ENCODE results near the gene SDK1.

The SDK1 gene

DNA sequence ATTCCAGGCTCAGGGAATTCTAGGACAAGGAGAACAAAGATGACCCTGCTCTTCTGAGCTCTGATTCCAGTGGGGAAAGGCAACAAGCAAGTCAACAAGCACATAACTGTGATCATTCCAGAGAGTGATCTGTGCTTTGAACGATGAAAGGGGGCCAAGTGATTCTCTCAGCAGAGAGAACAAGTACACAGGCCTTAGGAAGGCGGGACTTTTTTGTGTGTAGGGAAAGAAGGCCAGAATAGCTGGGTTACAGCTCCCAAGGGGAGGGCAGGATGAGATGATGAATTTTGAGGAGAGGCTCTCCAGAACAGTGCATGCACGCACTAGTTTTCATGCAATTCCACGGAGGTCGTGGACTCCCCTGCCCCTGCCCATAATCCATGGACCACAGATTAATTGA, 565.2 kb downstream of the SDK1 start:
- no peak overlapping the region for H3K4me3 ChIP-seq (ENCODE audit: low read depth, low read length)

DNA sequence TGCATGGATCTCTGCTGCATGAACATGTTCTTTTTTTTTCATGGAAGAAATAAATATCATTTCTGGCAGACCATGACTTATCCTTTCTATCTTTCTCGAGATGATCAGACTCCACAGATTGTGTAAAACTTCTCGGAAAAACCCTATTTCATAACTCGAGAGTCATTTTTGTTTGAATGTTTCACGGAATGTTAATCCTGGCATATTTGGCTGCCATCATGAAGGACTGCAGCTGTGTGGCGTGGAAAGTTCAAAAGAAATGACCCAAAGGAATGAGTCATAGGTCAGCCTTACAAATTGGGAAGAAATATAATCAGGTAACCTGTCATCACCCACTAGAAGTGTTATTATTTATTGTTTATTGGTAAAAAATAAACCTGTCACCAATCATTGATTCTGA, 566.8 kb downstream of the SDK1 start:
- TF ChIP-seq, protein P1, sequence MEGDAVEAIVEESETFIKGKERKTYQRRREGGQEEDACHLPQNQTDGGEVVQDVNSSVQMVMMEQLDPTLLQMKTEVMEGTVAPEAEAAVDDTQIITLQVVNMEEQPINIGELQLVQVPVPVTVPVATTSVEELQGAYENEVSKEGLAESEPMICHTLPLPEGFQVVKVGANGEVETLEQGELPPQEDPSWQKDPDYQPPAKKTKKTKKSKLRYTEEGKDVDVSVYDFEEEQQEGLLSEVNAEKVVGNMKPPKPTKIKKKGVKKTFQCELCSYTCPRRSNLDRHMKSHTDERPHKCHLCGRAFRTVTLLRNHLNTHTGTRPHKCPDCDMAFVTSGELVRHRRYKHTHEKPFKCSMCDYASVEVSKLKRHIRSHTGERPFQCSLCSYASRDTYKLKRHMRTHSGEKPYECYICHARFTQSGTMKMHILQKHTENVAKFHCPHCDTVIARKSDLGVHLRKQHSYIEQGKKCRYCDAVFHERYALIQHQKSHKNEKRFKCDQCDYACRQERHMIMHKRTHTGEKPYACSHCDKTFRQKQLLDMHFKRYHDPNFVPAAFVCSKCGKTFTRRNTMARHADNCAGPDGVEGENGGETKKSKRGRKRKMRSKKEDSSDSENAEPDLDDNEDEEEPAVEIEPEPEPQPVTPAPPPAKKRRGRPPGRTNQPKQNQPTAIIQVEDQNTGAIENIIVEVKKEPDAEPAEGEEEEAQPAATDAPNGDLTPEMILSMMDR (IDR thresholded peaks at IDR 0.05; ENCODE audit: low read depth, low read length): no peak
- Histone ChIP-seq H3K4me3 (ENCODE audit: low read depth, low read length) (no peak overlapping the region), H3K36me3 (no peaks in the 10 kb centered on the region), H3K4me1 (no peaks in the 10 kb centered on the region), H3K9me3 (no peaks in the 10 kb centered on the region), H3K27me3 (no peaks in the 10 kb centered on the region)
- DNase-seq: no peak

More for the DNA sequence above, 565.2 kb downstream of the SDK1 start:
- no peaks in the 10 kb centered on the region for H3K4me1 ChIP-seq
- TF ChIP-seq, protein P1 (IDR thresholded peaks at IDR 0.05; ENCODE audit: low read depth, low read length): no peak
- H3K36me3 ChIP-seq: no peaks in the 10 kb centered on the region
- no peaks in the 10 kb centered on the region for H3K9me3 ChIP-seq
- DNase-seq: no peak
- no peaks in the 10 kb centered on the region for H3K27me3 ChIP-seq

DNA sequence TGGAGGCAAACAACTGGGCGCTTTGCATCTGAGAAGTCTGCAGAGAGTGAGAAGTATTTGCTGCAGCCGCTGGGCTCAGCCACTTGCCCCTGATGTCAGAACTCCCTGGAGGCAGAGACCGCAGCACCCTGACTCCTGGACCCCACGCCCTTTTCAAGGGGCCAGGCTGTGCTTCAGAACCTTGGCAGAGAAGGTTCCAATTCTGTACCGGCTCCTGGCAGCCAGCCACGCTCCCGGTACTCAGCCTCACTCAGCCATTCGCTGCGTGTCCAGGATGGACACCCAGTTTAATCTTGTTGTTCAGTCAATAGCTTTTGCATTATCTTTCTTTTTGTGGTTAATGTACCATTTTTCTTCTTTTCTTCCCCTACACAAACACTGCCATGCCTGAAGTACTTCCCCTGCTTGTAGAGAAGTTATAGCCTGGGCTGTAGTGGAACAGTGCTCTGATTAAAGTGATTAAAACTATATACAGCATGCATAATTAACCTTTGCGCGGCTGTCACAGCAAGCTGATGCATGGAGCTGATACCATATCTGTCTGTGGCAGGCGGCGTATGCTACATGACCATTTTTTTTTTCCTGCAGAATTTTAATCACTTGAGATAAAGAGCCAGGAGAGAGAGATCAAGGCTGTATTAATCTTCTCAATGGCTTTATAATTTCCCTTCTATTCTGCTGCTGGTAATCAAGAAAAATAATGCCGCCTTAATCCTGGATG, 578.5 kb downstream of the SDK1 start:
- H3K27me3 ChIP-seq: no peaks in the 10 kb centered on the region; the same call in 1 of the 2 replicates
- TF ChIP-seq, protein P1 (IDR thresholded peaks at IDR 0.05; ENCODE audit: low read depth, low read length): no peak
- no peaks in the 10 kb centered on the region for H3K4me1 ChIP-seq
- H3K36me3 ChIP-seq: no peaks in the 10 kb centered on the region
- H3K4me3 ChIP-seq (ENCODE audit: low read depth, low read length): no peak overlapping the region
- DNase-seq: no peak
- H3K9me3 ChIP-seq: no peaks in the 10 kb centered on the region

DNA sequence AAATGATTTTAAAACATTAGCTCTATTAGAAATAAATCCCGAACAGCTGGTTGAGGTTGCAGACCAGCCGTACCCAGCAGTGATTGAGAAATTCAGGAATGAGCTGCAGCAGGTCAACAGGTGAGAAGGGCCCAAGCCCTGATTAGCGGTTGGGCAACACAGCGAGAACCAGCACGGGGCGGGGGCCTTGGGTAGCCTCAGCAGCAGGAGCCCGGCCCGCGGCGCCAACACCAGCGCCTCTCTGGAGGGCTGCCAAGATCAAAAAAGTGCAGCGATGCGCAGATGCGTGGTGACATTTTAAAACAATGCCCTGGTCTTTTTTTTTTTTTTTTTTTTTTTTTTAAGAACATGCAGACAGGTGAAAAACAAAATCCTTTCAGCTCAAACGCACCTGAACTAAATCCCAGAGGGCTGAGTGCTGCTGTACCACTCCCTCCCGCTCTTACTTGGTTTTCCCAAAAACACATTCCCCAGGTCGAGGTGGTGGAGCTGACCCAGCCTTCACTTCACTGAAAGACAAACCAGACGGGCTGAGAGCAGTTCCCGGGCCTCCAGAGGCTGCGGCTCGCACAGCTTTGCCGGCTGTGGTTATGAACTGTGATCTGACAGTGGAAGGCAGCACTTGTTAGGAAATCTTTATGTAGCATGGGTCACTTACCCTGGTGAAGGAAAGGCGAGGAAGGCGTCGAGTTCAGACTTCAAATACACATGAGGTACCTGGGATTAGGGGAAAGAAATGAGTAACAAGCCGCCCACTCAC, 579.4 kb downstream of the SDK1 start:
- DNase-seq: no peak
- TF ChIP-seq, protein P1 (IDR thresholded peaks at IDR 0.05; ENCODE audit: low read depth, low read length): no peak
- no peak overlapping the region for H3K4me3 ChIP-seq (ENCODE audit: low read depth, low read length)
- no peaks in the 10 kb centered on the region for H3K9me3 ChIP-seq
- H3K4me1 ChIP-seq: no peaks in the 10 kb centered on the region
- H3K36me3 ChIP-seq: no peaks in the 10 kb centered on the region
- no peaks in the 10 kb centered on the region; the same call in 1 of the 2 replicates for H3K27me3 ChIP-seq

DNA sequence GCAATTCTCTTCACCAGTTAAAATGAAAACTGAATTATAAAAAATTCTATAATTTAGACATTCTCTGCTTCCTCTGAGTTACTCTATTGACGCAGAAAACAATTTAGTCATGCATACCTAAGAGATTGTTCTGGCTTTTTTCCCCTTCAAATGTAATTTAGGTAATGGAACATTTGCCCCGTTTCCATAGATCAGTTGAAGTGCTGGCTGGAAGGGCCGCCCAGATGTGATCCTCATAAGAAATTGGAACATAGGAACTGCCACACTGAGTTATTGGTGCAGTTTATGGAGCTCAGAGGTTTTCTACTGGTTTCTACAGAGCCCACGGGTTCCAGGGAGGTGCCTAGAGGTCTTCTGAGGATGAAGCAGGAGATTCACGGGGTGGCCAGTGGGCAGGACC, 581.7 kb downstream of the SDK1 start:
- H3K9me3 ChIP-seq: no peaks in the 10 kb centered on the region
- H3K4me1 ChIP-seq: no peaks in the 10 kb centered on the region
- H3K4me3 ChIP-seq (ENCODE audit: low read depth, low read length): no peak overlapping the region
- no peak for DNase-seq
- H3K27me3 ChIP-seq: no peaks in the 10 kb centered on the region; the same call in 1 of the 2 replicates
- TF ChIP-seq, protein P1 (IDR thresholded peaks at IDR 0.05; ENCODE audit: low read depth, low read length): no peak
- no peaks in the 10 kb centered on the region for H3K36me3 ChIP-seq

DNA sequence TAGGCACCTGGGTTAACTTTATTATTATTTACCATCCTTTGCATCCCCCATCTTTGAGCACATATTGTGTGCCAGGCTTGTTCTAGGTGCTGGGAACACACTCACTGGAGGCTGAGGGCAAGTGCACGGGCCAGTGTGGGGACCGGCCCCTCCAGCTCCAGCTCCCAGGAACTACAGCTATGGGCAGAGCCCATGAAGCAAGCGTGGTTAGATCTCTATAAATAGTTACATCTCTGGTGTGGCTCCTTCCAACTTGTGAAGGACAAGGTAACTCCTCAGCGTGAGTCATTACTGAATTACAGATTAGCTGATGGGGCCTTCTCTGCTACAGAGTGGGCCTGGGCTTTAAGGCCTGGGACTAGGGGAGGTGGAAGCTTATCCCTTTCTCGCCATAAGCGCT, 583.5 kb downstream of the SDK1 start:
- H3K36me3 ChIP-seq: no peaks in the 10 kb centered on the region
- H3K9me3 ChIP-seq: no peaks in the 10 kb centered on the region
- no peak overlapping the region for H3K4me3 ChIP-seq (ENCODE audit: low read depth, low read length)
- no peaks in the 10 kb centered on the region; the same call in 1 of the 2 replicates for H3K27me3 ChIP-seq
- H3K4me1 ChIP-seq: no peaks in the 10 kb centered on the region
- TF ChIP-seq, protein P1 (IDR thresholded peaks at IDR 0.05; ENCODE audit: low read depth, low read length): no peak
- no peak for DNase-seq
